HG03097 (cell line): ENCODE data around the gene NTF3.

Source experiments
- ATAC-seq: cut with Tn5 transposase; IDR thresholded peaks from one replicate; pipeline ENCODE4 v1.9.1; 2021; ENCODE audit not compliant: unreplicated experiment, low FRiP score

Gene NTF3

GRCh38 chr12:5509102-5509501, 77.2 kb downstream of the NTF3 start:
- ATAC-seq: no peak

GRCh38 chr12:5509557-5509956, 77.6 kb downstream of the NTF3 start:
- ATAC-seq: no peak

GRCh38 chr12:5510251-5510805, 78.4 kb downstream of the NTF3 start:
- ATAC-seq: no peak

- no peak for ATAC-seq
Measured at GRCh38 chr12:5511256-5511643, 79.3 kb downstream of the NTF3 start.

GRCh38 chr12:5511644-5512600, 80.0 kb downstream of the NTF3 start:
- ATAC-seq: no peak

- ATAC-seq: no peak
Measured at GRCh38 chr12:5512601-5512970, 80.7 kb downstream of the NTF3 start.

- no peak for ATAC-seq
Measured at GRCh38 chr12:5513406-5513805, 81.5 kb downstream of the NTF3 start.

- no peak for ATAC-seq
Measured at GRCh38 chr12:5514016-5514415, 82.1 kb downstream of the NTF3 start.

- ATAC-seq: no peak
Measured at GRCh38 chr12:5514545-5514944, 82.6 kb downstream of the NTF3 start.

GRCh38 chr12:5515458-5515857, 83.5 kb downstream of the NTF3 start:
- ATAC-seq: no peak

- no peak for ATAC-seq
Measured at GRCh38 chr12:5516371-5517241, 84.7 kb downstream of the NTF3 start.

- no peak for ATAC-seq
Measured at GRCh38 chr12:5518584-5519365, 86.9 kb downstream of the NTF3 start.

GRCh38 chr12:5520037-5520436, 88.1 kb downstream of the NTF3 start:
- ATAC-seq: no peak

- ATAC-seq: no peak
Measured at GRCh38 chr12:5520831-5521230, 88.9 kb downstream of the NTF3 start.

- ATAC-seq: no peak
Measured at GRCh38 chr12:5521456-5522325, 89.8 kb downstream of the NTF3 start.

GRCh38 chr12:5522432-5523335, 90.8 kb downstream of the NTF3 start:
- no peak for ATAC-seq

GRCh38 chr12:5523396-5524115, 91.6 kb downstream of the NTF3 start:
- ATAC-seq: no peak
